HG02623 (cell line): ENCODE data around the gene SLX1B.
"Not testable (repeated sequence)": the region's sequence is repeated elsewhere in the genome, so short reads cannot be mapped to it uniquely, and the experiment has no call there.

Experiments used
- ATAC-seq: cut with Tn5 transposase; IDR thresholded peaks from one replicate; pipeline ENCODE4 v1.9.1; 2021; ENCODE audit warnings: moderate library complexity; ENCODE audit not compliant: unreplicated experiment

Gene SLX1B

GRCh38 chr16:29454269-29454668 is at the start of gene SLX1B, which contains the start of gene BOLA2:
SLX1B (plus strand) TSS chr16:29454533.
BOLA2 (minus strand) TSS chr16:29454351; CDS start chr16:29454253, 98 bp downstream.
- ATAC-seq = peak; percentile 79

GRCh38 chr16:29405249-29405648 is 49.1 kb upstream of the SLX1B start:
- not testable (repeated sequence) for ATAC-seq

GRCh38 chr16:29423587-29423986 is 30.7 kb upstream of the SLX1B start:
- not testable (repeated sequence) for ATAC-seq

- not testable (repeated sequence) for ATAC-seq
Observed at GRCh38 chr16:29425390-29425789, 28.9 kb upstream of the SLX1B start.

GRCh38 chr16:29453754-29454153 is 579 bp upstream of the SLX1B start:
- ATAC-seq = not testable (repeated sequence)

- peak; percentile 52 for ATAC-seq
Observed at GRCh38 chr16:29454828-29455227, 495 bp downstream of the SLX1B start.

GRCh38 chr16:29457660-29458059 is 3.3 kb downstream of the SLX1B start:
- not testable (repeated sequence) for ATAC-seq

GRCh38 chr16:29459706-29460646 is 5.6 kb downstream of the SLX1B start, which contains the start of gene SULT1A4:
SULT1A4 (plus strand) TSS chr16:29459913; CDS start chr16:29461386, 1,473 bp downstream.
- ATAC-seq = not testable (repeated sequence)

GRCh38 chr16:29460647-29461030 is 6.3 kb downstream of the SLX1B start:
- ATAC-seq = not testable (repeated sequence)

- ATAC-seq = not testable (repeated sequence)
Observed at GRCh38 chr16:29465985-29466824, 11.9 kb downstream of the SLX1B start.

- ATAC-seq = not testable (repeated sequence)
Observed at GRCh38 chr16:29466904-29467303, 12.6 kb downstream of the SLX1B start.

GRCh38 chr16:29467654-29468366 is 13.5 kb downstream of the SLX1B start:
- not testable (repeated sequence) for ATAC-seq

- ATAC-seq = not testable (repeated sequence)
Observed at GRCh38 chr16:29469660-29470059, 15.3 kb downstream of the SLX1B start.

GRCh38 chr16:29472065-29472464 is 17.7 kb downstream of the SLX1B start:
- ATAC-seq = not testable (repeated sequence)

GRCh38 chr16:29482276-29482675 is 27.9 kb downstream of the SLX1B start:
- not testable (repeated sequence) for ATAC-seq

- not testable (repeated sequence) for ATAC-seq
Observed at GRCh38 chr16:29506308-29506707, 52.0 kb downstream of the SLX1B start, which contains the start of gene NPIPB12. NPIPB12 (minus strand) TSS chr16:29506408.
